HEK293 (cell line): Measurements from ENCODE around the gene MPHOSPH9.

Source experiments
- ATF2 ChIP-seq: fragments of 450-650 bp; formaldehyde crosslinking; IDR thresholded peaks from 2 replicates; pipeline ENCODE4 v1.5.1; 2016; ENCODE audit warnings: missing biosample characterization, missing genetic modification characterization, low read depth
- CTCF ChIP-seq: fragments of 450-650 bp; formaldehyde crosslinking; IDR thresholded peaks from 2 replicates; pipeline ENCODE4 v1.5.1; 2016; ENCODE audit warnings: missing biosample characterization, missing genetic modification characterization
- GLI4 ChIP-seq: fragments of 450-650 bp; formaldehyde crosslinking; IDR thresholded peaks from 2 replicates; pipeline ENCODE4 v1.5.1; 2016; ENCODE audit warnings: missing biosample characterization, missing genetic modification characterization
- GLIS2 ChIP-seq: fragments of 450-650 bp; formaldehyde crosslinking; IDR thresholded peaks from 2 replicates; pipeline ENCODE4 v1.5.1; 2016; ENCODE audit warnings: missing biosample characterization, missing genetic modification characterization
- TCF7L2 ChIP-seq: IDR thresholded peaks from 2 replicates; pipeline ENCODE4 v1.6.1; 2011; ENCODE audit warnings: low read depth, mild to moderate bottlenecking, inconsistent platforms, low read length, moderate library complexity, borderline replicate concordance
- YY1 ChIP-seq: fragments of 450-650 bp; formaldehyde crosslinking; IDR thresholded peaks from 2 replicates; pipeline ENCODE4 v1.5.1; 2018; ENCODE audit warnings: missing biosample characterization, missing genetic modification characterization
- ZBTB10 ChIP-seq: fragments of 450-650 bp; formaldehyde crosslinking; IDR thresholded peaks from 2 replicates; pipeline ENCODE4 v1.5.1; 2016; ENCODE audit warnings: missing biosample characterization, missing genetic modification characterization
- ZNF10 ChIP-seq: fragments of 450-650 bp; formaldehyde crosslinking; IDR thresholded peaks from 2 replicates; pipeline ENCODE4 v1.5.1; 2017; ENCODE audit warnings: missing biosample characterization, missing genetic modification characterization
- ZNF23 ChIP-seq: fragments of 450-650 bp; formaldehyde crosslinking; IDR thresholded peaks from 2 replicates; pipeline ENCODE4 v1.5.1; 2016; ENCODE audit warnings: missing biosample characterization, missing genetic modification characterization, borderline replicate concordance
- ZNF274 ChIP-seq, 2 experiments: fragments of 200-500 bp in 1 of 2; fragments of 450-650 bp in 1 of 2; sonication (Bioruptor generic) in 1 of 2; formaldehyde crosslinking in 1 of 2; IDR thresholded peaks; 2 replicates each; pipeline versions ENCODE4 v1.5.1 to v1.6.1; 2014 to 2016; ENCODE audit warnings: borderline replicate concordance in 1 of 2, inconsistent platforms in 1 of 2, low read length in 1 of 2, missing biosample characterization in 1 of 2, missing genetic modification characterization in 1 of 2
- ZNF521 ChIP-seq: fragments of 450-650 bp; formaldehyde crosslinking; IDR thresholded peaks from 2 replicates; pipeline ENCODE4 v1.5.1; 2017; ENCODE audit warnings: missing biosample characterization, mild to moderate bottlenecking, missing genetic modification characterization
- ZNF549 ChIP-seq: fragments of 450-650 bp; IDR thresholded peaks from 2 replicates; pipeline ENCODE4 v1.5.1; 2018; ENCODE audit warnings: missing biosample characterization, missing genetic modification characterization, mild to moderate bottlenecking, inconsistent platforms, moderate library complexity
- ZNF701 ChIP-seq: fragments of 450-650 bp; formaldehyde crosslinking; IDR thresholded peaks from 2 replicates; pipeline ENCODE4 v1.5.1; 2016; ENCODE audit warnings: missing biosample characterization, missing genetic modification characterization
- ZSCAN18 ChIP-seq: fragments of 450-650 bp; formaldehyde crosslinking; IDR thresholded peaks from 2 replicates; pipeline ENCODE4 v1.5.1; 2016; ENCODE audit warnings: missing biosample characterization, missing genetic modification characterization

- no peak for TF ChIP-seq ZNF274 (IDR thresholded peaks at IDR 0.05; ENCODE audit: low read length)
- TF ChIP-seq ZNF274 (tag by site-specific recombination; IDR thresholded peaks at IDR 0.05; ENCODE audit: borderline replicate concordance), result no peak
- TF ChIP-seq ZBTB10 (tag by site-specific recombination), result no peak
- TF ChIP-seq ZNF521 (tag by site-specific recombination), result no peak
- no peak for TF ChIP-seq CTCF
- no peak for TF ChIP-seq GLI4 (tag by site-specific recombination)
- no peak for TF ChIP-seq ZNF23
- no peak for TF ChIP-seq YY1 (tag by site-specific recombination)
- no peak for TF ChIP-seq TCF7L2
- no peak for TF ChIP-seq ZNF10
- no peak for TF ChIP-seq ZNF701 (tag by site-specific recombination)
- no peak for TF ChIP-seq ATF2 (tag by site-specific recombination)
- TF ChIP-seq GLIS2, result no peak
- TF ChIP-seq ZSCAN18 (tag by site-specific recombination), result no peak
- TF ChIP-seq ZNF549 (tag by site-specific recombination), result no peak
Observed at GRCh38 chr12:123149088-123149487, 83.9 kb downstream of the MPHOSPH9 start.
